ENCODE results near the gene DNAH8. TPM values are rescaled to one million over a fixed set of nuclear protein-coding genes. Genes with fewer than 3 reads are reported as not detected.

Gene DNAH8
- total RNA-seq, 1 donor from 2014 or later, result 3.0 TPM

DNA sequence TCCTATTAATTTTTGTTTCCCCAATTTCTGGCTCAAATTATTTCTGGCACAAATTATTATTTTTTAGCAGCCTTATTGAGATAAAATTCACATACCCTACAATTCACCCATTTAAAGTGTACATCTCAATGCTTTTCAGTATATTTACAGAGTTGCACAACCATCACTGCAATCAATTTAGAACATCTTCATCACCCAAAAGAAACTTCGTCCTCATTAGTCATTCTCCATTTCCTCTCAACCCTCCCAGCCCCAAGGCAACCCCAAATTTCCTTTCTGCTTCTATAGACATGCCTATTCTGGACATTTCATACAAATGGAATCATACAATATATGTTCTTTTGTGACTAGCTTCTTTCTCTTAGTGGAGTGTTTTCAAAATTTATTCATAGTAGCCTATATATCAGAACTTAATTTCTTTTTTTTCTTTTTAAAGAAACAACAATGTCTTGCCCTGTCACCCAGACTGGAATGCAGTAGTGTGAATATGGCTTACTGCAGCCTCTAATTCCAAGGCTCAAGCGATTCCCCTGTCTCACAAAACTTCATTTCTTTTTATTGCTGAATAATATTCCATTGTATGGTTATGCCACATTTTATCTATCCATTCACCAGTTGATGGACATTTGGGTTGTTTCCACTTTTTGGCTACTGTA lies 84.5 kb downstream of the DNAH8 start:
- DNase-seq, result no peak

DNA sequence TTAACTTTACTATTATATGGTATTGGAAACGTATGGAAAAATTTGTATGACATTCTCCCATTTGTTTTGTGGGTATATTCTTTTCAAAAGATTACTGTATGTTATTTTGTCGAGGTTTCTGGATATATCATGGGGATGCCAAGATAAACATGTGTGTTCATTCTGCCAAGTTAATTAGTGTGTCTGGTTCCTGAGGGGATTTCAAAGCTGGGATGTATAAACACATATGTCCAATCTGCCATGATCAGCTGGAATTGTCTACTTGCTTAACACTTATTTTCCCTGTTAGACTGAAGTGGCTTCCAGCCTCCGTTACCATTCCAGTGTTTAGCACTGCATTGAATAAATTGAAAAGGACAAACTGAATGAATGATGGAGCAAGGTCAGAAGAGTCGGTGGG lies 86.2 kb downstream of the DNAH8 start:
- peak; percentile 32 for DNase-seq

DNA sequence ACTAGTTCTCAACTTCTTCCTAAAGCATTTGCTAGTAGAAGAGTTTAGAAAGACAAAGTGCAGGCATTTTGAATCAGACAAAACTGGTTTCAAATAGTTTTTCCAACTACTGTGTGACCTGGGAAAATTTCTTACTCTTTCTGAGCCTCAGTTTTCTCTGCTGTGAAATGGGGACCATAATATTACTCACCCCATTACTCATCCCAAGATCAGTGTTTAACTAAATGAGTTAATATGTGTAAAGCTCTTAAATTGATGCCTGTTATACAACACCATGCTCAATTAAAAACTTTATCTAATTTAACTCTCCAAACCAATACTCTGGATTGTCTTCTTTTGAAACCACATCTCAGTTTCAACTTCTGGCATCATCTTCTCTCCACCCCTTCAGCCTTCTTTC lies 87.4 kb downstream of the DNAH8 start:
- no peak for DNase-seq

- DNase-seq, result no peak
Observed at GRCh38 chr6:38803129-38803528, 88.0 kb downstream of the DNAH8 start.

GRCh38 chr6:38804358-38804757 lies 89.2 kb downstream of the DNAH8 start:
- DNase-seq, result peak; percentile 54

GRCh38 chr6:38805127-38805655 lies 90.1 kb downstream of the DNAH8 start:
- no peak for DNase-seq

- DNase-seq, result no peak
Observed at GRCh38 chr6:38805692-38806091, 90.6 kb downstream of the DNAH8 start.

- DNase-seq, result peak; percentile 54
Observed at GRCh38 chr6:38806271-38806670, 91.2 kb downstream of the DNAH8 start.

DNA sequence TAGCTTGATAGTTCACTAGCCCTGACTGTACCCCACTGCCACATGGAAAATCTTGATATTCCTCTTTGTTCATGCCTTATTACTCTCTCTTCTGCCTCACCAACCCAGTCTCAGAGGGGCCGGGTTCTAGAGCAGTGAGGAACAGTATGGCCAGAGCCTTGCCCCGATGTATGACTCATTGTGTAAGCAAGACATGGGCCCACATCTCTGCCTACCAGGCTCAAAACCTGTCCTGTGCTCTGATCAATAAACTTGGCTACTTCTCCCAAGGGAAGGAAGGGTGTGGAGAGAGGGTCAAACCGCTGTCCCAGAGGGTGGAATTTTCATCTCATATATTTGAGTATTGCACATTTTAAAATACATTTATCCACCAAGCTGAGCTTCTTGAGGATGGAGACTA lies 91.7 kb downstream of the DNAH8 start:
- no peak for DNase-seq

DNA sequence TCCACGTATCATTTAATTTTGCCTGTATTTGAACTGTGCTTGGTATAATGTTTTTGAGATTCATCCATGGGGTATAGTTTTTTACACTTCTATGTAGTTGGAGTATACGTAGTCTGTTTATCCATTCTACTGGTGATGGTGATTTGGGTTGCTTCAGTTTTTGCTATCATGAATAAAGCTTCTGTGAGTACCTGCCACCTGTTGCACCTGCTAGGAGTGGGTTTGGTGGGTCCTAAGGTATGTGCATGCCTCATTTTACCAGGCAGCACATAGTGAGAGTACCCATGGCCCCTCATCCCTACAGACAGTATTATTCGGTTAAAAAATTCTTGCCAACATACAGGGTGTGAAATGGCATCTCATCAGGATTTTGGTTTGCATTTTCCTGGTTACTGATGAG lies 92.9 kb downstream of the DNAH8 start:
- no peak for DNase-seq

GRCh38 chr6:38813041-38813823 lies 98.1 kb downstream of the DNAH8 start:
- DNase-seq, result no peak

- no peak for DNase-seq
Observed at GRCh38 chr6:38814761-38815160, 99.7 kb downstream of the DNAH8 start.

- DNase-seq, result no peak
Observed at GRCh38 chr6:38815250-38815649, 100.1 kb downstream of the DNAH8 start.

DNA sequence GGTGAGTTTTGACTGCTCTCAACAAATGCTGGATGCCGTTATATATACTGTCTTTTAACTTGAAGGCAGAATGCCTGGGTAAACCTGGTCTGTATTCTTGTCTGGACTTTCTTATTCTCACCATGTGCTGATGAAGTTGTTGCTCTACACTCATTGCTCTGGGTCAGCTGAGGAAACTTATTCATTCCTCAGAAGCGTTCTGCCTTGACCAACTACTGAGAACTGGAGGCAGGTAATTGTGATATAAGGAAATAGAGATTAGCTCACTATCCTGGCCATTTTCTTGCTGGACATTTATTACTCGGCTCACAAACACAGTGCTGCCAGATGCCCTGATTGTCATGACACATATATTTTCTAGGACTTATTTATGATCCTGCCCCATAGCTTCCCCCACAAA lies 103.6 kb downstream of the DNAH8 start:
- DNase-seq, result no peak

GRCh38 chr6:38822963-38823362 lies 107.9 kb downstream of the DNAH8 start:
- no peak for DNase-seq

DNA sequence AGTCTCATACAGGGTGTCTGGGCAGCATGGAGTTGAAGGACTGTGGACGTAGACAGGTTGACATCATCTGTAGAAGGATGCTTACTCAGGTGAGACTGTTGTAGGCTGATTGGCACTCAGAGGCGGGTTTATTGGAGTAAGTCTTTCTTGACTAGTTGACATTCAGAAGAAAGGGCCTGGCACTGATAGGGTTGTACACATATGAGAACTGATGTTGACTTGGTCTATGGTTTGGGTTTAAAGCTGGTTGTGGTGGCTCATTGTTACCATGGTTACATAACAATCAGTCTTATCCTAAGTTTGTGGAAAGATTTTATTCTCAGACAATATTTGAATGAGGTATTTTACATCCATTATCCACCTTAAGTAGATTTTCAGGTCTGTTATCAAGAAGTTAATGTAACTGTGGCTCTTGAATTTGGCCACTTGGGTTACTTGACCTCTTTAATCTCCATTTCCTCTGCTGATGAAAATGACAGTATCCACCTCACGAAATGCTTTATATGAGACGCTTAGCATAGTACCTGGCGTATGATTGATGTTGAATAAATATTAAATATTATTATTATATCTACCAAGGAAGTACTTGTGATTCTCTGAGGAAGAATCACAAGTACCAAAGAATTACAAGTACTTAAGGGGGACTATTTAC lies 109.3 kb downstream of the DNAH8 start:
- no peak for DNase-seq

DNA sequence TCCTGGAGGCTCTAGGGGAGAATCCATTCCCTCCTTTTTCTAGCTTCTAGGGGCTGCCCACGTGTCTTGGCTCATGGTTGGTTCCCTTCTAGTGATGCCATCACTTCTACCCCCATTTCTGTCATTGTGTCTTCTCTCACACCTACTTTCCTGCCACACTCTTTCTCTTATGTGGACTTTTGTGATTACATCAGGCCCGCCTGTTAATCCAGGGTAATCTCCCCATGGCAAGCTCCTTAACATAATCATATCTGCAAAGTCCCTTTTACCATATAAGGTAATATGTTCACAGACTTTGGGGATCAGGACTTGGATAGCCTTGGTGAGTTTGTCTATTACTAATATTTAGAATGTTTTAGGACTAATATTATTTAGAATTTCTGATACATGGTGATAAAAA lies 111.9 kb downstream of the DNAH8 start:
- DNase-seq, result no peak

- DNase-seq, result no peak
Observed at GRCh38 chr6:38831865-38832264, 116.8 kb downstream of the DNAH8 start.

DNA sequence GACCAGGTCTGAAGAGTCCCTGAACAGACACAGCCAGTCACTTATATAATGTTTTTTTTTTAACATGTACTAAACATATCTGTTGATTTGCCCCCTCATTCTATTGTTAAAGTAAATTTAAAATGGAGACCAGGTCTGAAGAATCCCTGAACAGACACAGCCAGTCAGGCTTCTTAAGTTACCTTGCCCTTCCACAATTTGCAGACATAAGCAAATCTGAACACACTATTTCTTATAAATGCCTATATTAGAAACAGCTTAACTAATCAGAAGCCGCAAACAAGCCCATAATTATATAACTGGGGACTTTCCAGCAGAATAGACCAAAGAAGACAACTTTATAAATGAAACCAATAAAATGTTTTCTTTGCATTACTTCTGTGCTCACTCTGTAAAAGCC lies 118.2 kb downstream of the DNAH8 start:
- no peak for DNase-seq

DNA sequence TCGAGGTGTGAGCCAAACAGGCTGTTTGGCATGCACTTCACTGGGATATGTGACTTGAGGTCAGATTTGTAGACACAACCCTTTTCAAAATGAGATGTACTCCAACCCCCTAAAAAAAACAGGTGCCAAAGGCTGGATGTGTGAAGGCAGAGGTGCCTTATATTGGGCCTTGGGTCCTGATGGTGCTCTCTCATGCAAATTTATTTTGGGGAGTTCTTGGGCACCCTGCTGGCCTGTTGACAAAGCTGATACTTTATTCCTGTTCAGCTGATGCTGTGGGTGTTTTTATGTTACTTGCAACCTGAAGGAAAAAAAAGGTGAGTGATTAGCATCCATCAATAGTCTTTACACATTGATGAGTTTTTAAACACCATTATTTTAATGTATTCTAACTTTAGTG lies 121.5 kb downstream of the DNAH8 start:
- DNase-seq, result no peak

- DNase-seq, result no peak
Observed at GRCh38 chr6:38837101-38837500, 122.0 kb downstream of the DNAH8 start.

DNA sequence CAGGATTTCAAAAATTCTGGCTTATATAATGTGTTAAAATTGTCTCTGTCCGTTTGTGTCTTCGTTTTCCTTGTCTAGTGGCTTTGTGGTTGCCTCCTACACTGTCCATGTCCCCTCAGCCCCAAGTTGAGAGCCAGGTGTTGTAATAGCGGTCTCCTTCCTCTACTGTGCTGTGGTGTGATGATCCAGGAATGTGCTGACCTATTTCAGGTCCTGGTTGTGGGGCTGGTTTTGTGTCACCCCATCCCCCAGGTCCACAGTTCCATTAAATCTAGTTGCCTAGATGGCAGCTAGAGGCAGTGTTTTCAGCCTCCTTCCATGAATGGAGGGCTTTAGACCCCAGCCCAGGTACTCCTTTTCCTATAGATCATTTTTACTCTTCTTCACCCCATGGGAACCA lies 128.7 kb downstream of the DNAH8 start:
- DNase-seq, result no peak

DNA sequence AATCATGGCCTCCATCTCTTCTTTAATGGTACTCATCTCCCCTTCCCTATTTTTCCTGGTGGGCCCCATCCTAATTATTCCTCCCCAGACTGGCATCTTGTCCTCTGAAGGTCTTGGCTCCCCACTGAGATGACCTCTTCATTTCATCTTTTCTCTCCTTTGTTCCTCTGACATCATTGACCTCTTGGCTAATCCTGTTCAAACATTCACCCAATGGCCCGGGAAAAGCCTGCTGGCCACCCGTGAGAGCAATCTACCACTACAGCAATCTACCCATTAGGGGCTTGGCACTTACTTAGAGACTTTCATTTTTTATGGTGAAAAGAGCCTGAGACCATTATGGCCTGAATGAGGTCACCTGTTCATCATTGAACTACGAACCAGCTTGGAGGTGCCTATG lies 130.8 kb downstream of the DNAH8 start:
- DNase-seq, result no peak
